PC-3 (cell line): Measurements from ENCODE around the gene CUL3. TPM values are rescaled to one million over a fixed set of nuclear protein-coding genes. Genes with fewer than 3 reads are reported as not detected.

Experiments used
- ATAC-seq: fragments of 200-7000 bp; cut with Tn5 transposase; 2 replicates; pipeline ENCODE4 v1.9.1; 2020; ENCODE audit warnings: mild to moderate bottlenecking, moderate library complexity
- BruUV-seq: library from RNA; stranded (reverse); fragments of 400-500 nt; replicated peaks from 2 replicates; lab custom pipeline; 2021; lab: Mats Ljungman, UMichigan
- CTCF ChIA-PET: fragments of 300-600 bp; sonication (Branson Sonifier 250); formaldehyde crosslinking; loops from one replicate; lab custom pipeline; 2022; ENCODE audit warnings: antibody characterized with exemption; lab: Charles Lee
- POLR2A ChIA-PET: fragments of 300-600 bp; sonication (Branson Sonifier 250); formaldehyde crosslinking; loops from one replicate; lab custom pipeline; 2022; ENCODE audit warnings: antibody characterized with exemption; ENCODE audit not compliant: unreplicated experiment; lab: Charles Lee
- DNase-seq: peaks from one replicate; pipeline ENCODE4 v3.0.0-alpha.2; 2015
- H2AFZ ChIP-seq: fragments of 300-600 bp; sonication (generic); 2 replicates; pipeline ENCODE4 v1.6.0; 2016; ENCODE audit warnings: antibody characterized with exemption, low read length
- H3F3A ChIP-seq: fragments of 300-600 bp; sonication (generic); one replicate; pipeline ENCODE4 v1.6.0; 2017; ENCODE audit warnings: antibody characterized with exemption, low read length, control low read depth, mild to moderate bottlenecking; ENCODE audit not compliant: unreplicated experiment
- H3K27ac ChIP-seq: fragments of 300-600 bp; sonication (generic); 2 replicates; pipeline ENCODE4 v1.5.1; 2016; ENCODE audit warnings: mild to moderate bottlenecking, low read length
- H3K27me3 ChIP-seq: fragments of 300-600 bp; sonication (generic); 2 replicates; pipeline ENCODE4 v1.6.1; 2016; ENCODE audit warnings: low read length, mixed read lengths
- H3K36me3 ChIP-seq: fragments of 300-600 bp; sonication (generic); 2 replicates; pipeline ENCODE4 v1.6.1; 2016; ENCODE audit warnings: low read depth, mixed run types, low read length, mixed read lengths
- H3K4me1 ChIP-seq: fragments of 300-600 bp; sonication (generic); 2 replicates; pipeline ENCODE4 v1.5.1; 2016; ENCODE audit warnings: low read length; ENCODE audit not compliant: insufficient read depth
- H3K4me2 ChIP-seq: fragments of 300-600 bp; sonication (generic); 2 replicates; pipeline ENCODE4 v1.6.0; 2016; ENCODE audit warnings: low read length
- H3K4me3 ChIP-seq: fragments of 300-600 bp; sonication (generic); 2 replicates; pipeline ENCODE4 v1.5.1; 2016; ENCODE audit warnings: mild to moderate bottlenecking, low read length, mixed read lengths
- H3K79me2 ChIP-seq: fragments of 300-600 bp; sonication (generic); 2 replicates; pipeline ENCODE4 v1.6.1; 2017; ENCODE audit warnings: low read length, mixed read lengths
- H3K9ac ChIP-seq: fragments of 300-600 bp; sonication (generic); 2 replicates; pipeline ENCODE4 v1.6.0; 2016; ENCODE audit warnings: mild to moderate bottlenecking, low read length
- H3K9me2 ChIP-seq: fragments of 300-600 bp; sonication (generic); replicated peaks from 2 replicates; pipeline ENCODE4 v1.6.1; 2016; ENCODE audit warnings: mixed run types, low read length, mixed read lengths
- H3K9me3 ChIP-seq: fragments of 300-600 bp; sonication (generic); 2 replicates; pipeline ENCODE4 v1.6.1; 2016; ENCODE audit warnings: low read length, mixed read lengths
- H4K20me1 ChIP-seq: fragments of 300-600 bp; sonication (generic); 2 replicates; pipeline ENCODE4 v1.6.1; 2016; ENCODE audit warnings: low read length, mixed read lengths
- CTCF ChIP-seq: fragments of 300-600 bp; sonication (generic); conservative IDR thresholded peaks from 2 replicates; pipeline ENCODE4 v1.5.1; 2017; ENCODE audit warnings: antibody characterized with exemption, low read depth, mild to moderate bottlenecking, low read length
- EZH2 ChIP-seq: fragments of 300-600 bp; sonication (generic); IDR thresholded peaks from one replicate; pipeline ENCODE4 v1.6.1; 2017; ENCODE audit warnings: antibody characterized with exemption, mild to moderate bottlenecking, low read length; ENCODE audit not compliant: unreplicated experiment
- EZH2phosphoT487 ChIP-seq: fragments of 300-600 bp; sonication (generic); IDR thresholded peaks from 2 replicates; pipeline ENCODE4 v1.6.1; 2018; ENCODE audit warnings: mild to moderate bottlenecking, antibody characterized with exemption, low read length, borderline replicate concordance
- intact Hi-C: fragments of 100-400 bp; cut with micrococcal nuclease; formaldehyde crosslinking; loops from 2 replicates; pipeline ENCODE4 v1.9.0; 2023
- total RNA-seq: library from RNA; depleted of rRNA; stranded (reverse); fragments of >200 nt; gene quantifications from 2 replicates; pipeline ENCODE4 v1.2.3, GENCODE V29; 2014

CUL3 gene
- total RNA-seq, 1 experiment from 2014 or later = 50.4 TPM

DNA sequence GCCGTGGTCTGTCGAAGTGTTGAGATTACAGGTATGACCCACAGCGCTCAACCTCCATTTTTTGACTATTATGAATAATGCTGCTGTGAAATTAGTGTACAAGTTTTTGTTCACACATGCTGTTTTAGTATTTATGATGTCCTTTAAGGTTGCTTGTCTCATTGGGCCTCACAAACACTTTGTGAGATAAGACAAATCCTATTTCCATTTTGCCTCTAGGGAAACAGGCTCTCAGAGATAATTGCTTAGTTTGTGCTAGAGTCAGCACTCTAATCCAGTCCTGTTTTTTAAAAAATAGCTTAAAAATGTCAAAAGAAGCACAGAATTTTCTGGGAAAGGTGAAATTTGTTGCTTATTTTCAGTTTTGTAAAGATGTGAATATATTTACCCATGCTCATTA lies 43.3 kb upstream of the CUL3 start:
- ChIA-PET POLR2A (no interaction called here), CTCF (no interaction called here)
- no peaks in the 10 kb centered on the region for H3K36me3 ChIP-seq
- H3K27me3 ChIP-seq = no peaks in the 10 kb centered on the region
- H3F3A ChIP-seq = no peaks in the 10 kb centered on the region
- peaks cover 6% of the 10 kb centered on the region for H3K4me1 ChIP-seq
- no peak overlapping the region for H3K27ac ChIP-seq
- ATAC-seq (no peak), DNase-seq (no peak)
- H3K9ac ChIP-seq = no peak overlapping the region
- no peak overlapping the region for H2AFZ ChIP-seq
- no TSS peak for BruUV-seq
- no peak overlapping the region for H3K4me3 ChIP-seq
- H3K79me2 ChIP-seq = no peaks in the 10 kb centered on the region
- TF ChIP-seq EZH2 = no peak
- no peaks in the 10 kb centered on the region for H4K20me1 ChIP-seq
- H3K9me2 ChIP-seq = no peaks in the 10 kb centered on the region
- H3K9me3 ChIP-seq = no peaks in the 10 kb centered on the region
- no peak overlapping the region for H3K4me2 ChIP-seq
- intact Hi-C loops = no loop called here

DNA sequence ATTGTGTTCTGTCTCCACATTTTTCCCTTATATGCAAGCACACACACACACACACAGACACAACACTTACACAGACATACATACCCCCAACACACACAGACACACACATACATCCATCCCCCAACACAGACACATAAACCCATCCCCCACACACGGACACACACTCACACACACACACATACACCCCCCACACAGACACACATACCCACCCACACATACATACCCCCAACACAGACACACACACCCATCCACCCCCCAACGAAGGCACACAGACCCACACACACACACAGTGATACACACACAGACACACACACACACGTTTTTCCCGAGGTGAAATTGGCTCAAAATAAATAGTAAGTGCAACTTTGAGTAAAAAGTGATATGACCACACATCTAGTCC lies 41.6 kb upstream of the CUL3 start:
- no TSS peak for BruUV-seq

DNA sequence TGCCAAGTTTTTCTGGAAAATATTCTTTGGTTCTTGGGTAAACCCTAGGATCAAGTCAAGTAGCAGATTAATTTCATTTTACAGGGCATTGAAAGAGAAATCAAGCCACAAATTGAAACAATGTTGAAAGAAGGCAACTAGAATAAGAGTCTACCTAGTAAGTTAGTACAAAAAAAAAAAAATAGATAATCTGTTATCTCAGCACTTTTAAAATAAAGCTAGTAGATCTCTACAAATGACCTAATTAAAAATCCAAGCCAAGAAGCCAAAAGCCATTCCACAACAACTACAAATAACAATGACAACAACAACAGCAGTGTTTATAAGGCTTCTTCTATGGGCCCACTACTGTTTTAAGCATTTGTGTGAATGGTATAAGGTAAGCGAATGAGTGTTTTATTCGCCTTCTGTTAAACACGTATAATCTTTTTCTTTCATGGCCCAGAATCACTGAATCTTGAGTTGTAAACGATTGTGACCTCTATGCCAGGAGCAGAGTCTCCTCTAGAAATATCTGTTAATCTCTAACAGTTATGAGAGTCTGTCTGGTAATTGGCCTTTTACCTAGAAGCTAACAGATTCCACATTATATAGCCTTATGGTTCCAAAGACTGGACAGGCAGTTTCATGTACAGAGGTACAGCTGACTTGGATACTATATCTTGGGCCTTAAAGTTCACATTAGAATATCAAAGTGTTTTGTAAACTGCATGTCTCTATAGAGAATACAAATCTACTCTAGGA lies 28.6 kb upstream of the CUL3 start:
- Histone ChIP-seq H3K4me1 (no peaks in the 10 kb centered on the region), H3K9me2 (no peaks in the 10 kb centered on the region), H3K27ac (no peak overlapping the region), H3F3A (no peaks in the 10 kb centered on the region), H3K9ac (no peak overlapping the region), H3K79me2 (no peaks in the 10 kb centered on the region), H3K27me3 (no peaks in the 10 kb centered on the region), H3K36me3 (no peaks in the 10 kb centered on the region), H3K9me3 (no peaks in the 10 kb centered on the region), H3K4me2 (no peak overlapping the region), H3K4me3 (no peak overlapping the region), H4K20me1 (no peaks in the 10 kb centered on the region), H2AFZ (no peak overlapping the region)
- TF ChIP-seq EZH2 = no peak
- no peak for TF ChIP-seq EZH2phosphoT487
- TF ChIP-seq CTCF = no peak
- ATAC-seq = no peak
- ChIA-PET CTCF (no interaction called here), POLR2A (no interaction called here)
- no TSS peak for BruUV-seq
- intact Hi-C loops = no loop called here
- no peak for DNase-seq

More for the DNA sequence above, 41.6 kb upstream of the CUL3 start:
- Histone ChIP-seq H3K36me3 (no peaks in the 10 kb centered on the region), H3K27ac (no peak overlapping the region), H3K9me3 (no peaks in the 10 kb centered on the region), H3K4me3 (no peak overlapping the region), H3K9me2 (no peaks in the 10 kb centered on the region), H3F3A (no peaks in the 10 kb centered on the region), H3K4me2 (no peak overlapping the region), H3K4me1 (peaks cover 6% of the 10 kb centered on the region), H3K79me2 (no peaks in the 10 kb centered on the region), H3K9ac (no peak overlapping the region), H2AFZ (no peak overlapping the region), H3K27me3 (no peaks in the 10 kb centered on the region), H4K20me1 (no peaks in the 10 kb centered on the region)
- intact Hi-C loops = no loop called here
- ChIA-PET POLR2A (no interaction called here), CTCF (no interaction called here)
- TF ChIP-seq CTCF = no peak
- TF ChIP-seq EZH2 = no peak
- no peak for TF ChIP-seq EZH2phosphoT487
- no peak for ATAC-seq
- DNase-seq = no peak
